Panc1 (cell line): ENCODE data around the gene ZCCHC4. TPM values are rescaled to one million over a fixed set of nuclear protein-coding genes. Genes with fewer than 3 reads are reported as not detected.

ENCODE experiments used
- ATAC-seq: fragments of 200-7000 bp; cut with Tn5 transposase; 2 replicates; pipeline ENCODE4 v1.9.1; 2020; ENCODE audit warnings: mild to moderate bottlenecking, moderate library complexity
- BruUV-seq: library from RNA; stranded (reverse); fragments of 400-500 nt; replicated peaks from 2 replicates; lab custom pipeline; 2021; lab: Mats Ljungman, UMichigan
- CTCF ChIA-PET: fragments of 300-600 bp; sonication (Branson Sonifier 250); formaldehyde crosslinking; loops from one replicate; lab custom pipeline; 2022; ENCODE audit warnings: antibody characterized with exemption; lab: Charles Lee
- POLR2A ChIA-PET: fragments of 300-600 bp; sonication (Branson Sonifier 250); formaldehyde crosslinking; loops from one replicate; lab custom pipeline; 2022; ENCODE audit warnings: antibody characterized with exemption; lab: Charles Lee
- DNase-seq: peaks from one replicate; pipeline ENCODE4 v3.0.0-alpha.2; 2010; ENCODE audit warnings: low read depth, low spot score
- H3K27ac ChIP-seq: 2 replicates; pipeline ENCODE4 v1.5.1; 2011; ENCODE audit warnings: mild to moderate bottlenecking, low read length, inconsistent platforms
- H3K27me3 ChIP-seq: fragments of 200-500 bp; sonication (Bioruptor generic); 2 replicates; pipeline ENCODE4 v1.6.0; 2014; ENCODE audit warnings: low read length, inconsistent platforms; ENCODE audit not compliant: control insufficient read depth, insufficient read depth
- H3K36me3 ChIP-seq: fragments of 200-500 bp; sonication (Bioruptor generic); 2 replicates; pipeline ENCODE4 v1.5.1; 2014; ENCODE audit warnings: inconsistent platforms, mild to moderate bottlenecking, low read length, moderate library complexity; ENCODE audit not compliant: control insufficient read depth, insufficient read depth
- H3K4me1 ChIP-seq: 2 replicates; pipeline ENCODE4 v1.5.1; 2011; ENCODE audit warnings: inconsistent platforms, mild to moderate bottlenecking, low read length, moderate library complexity; ENCODE audit not compliant: control insufficient read depth, insufficient read depth
- H3K4me3 ChIP-seq, 2 experiments: 2 replicates each; pipeline ENCODE4 v1.5.1; 2011 to 2012; ENCODE audit warnings: low read depth in 2 of 2, low read length in 2 of 2, mild to moderate bottlenecking in 2 of 2, inconsistent platforms in 1 of 2, moderate library complexity in 1 of 2
- H3K9me3 ChIP-seq: fragments of 200-500 bp; sonication (Bioruptor generic); 2 replicates; pipeline ENCODE4 v1.5.1; 2014; ENCODE audit warnings: low read depth, mild to moderate bottlenecking, inconsistent platforms, low read length, moderate library complexity; ENCODE audit not compliant: control insufficient read depth, insufficient read depth
- CTCF ChIP-seq: fragments of 450-650 bp; IDR thresholded peaks from 2 replicates; pipeline ENCODE4 v1.5.1; 2017; ENCODE audit warnings: mild to moderate bottlenecking
- POLR2AphosphoS5 ChIP-seq: IDR thresholded peaks from 2 replicates; pipeline ENCODE4 v1.6.1; 2012; ENCODE audit warnings: mild to moderate bottlenecking, low read depth, low read length, moderate library complexity
- SIN3A ChIP-seq: IDR thresholded peaks from 2 replicates; pipeline ENCODE4 v1.6.1; 2012; ENCODE audit warnings: low read depth, mild to moderate bottlenecking, low read length, moderate library complexity, borderline replicate concordance; ENCODE audit not compliant: insufficient read depth
- TCF7L2 ChIP-seq: IDR thresholded peaks from 2 replicates; pipeline ENCODE4 v1.6.1; 2011; ENCODE audit warnings: mild to moderate bottlenecking, low read depth, low read length, inconsistent platforms
- in situ Hi-C: cut with HindIII; loops from 2 replicates; pipeline ENCODE4 v1.10.0; 2016; ENCODE audit warnings: low sequenced_read_pairs, low pct_unique_long_range_greater_than_20kb
- intact Hi-C: fragments of 100-400 bp; cut with micrococcal nuclease; formaldehyde crosslinking; loops from one replicate; pipeline ENCODE4 v1.10.0; 2022; ENCODE audit not compliant: unreplicated experiment
- total RNA-seq: library from RNA; stranded (reverse); gene quantifications from one replicate; pipeline ENCODE4 v1.2.1, GENCODE V29; 2021; ENCODE audit not compliant: unreplicated experiment
- TF ChIP-seq, protein P1 (sequence below), 2 experiments: IDR thresholded peaks; 2 replicates each; pipeline ENCODE4 v1.6.1; 2011 to 2012; ENCODE audit warnings: low read depth in 2 of 2, control low read depth in 1 of 2, low read length in 1 of 2, mild to moderate bottlenecking in 1 of 2, moderate library complexity in 1 of 2; ENCODE audit not compliant: insufficient read depth in 1 of 2

ZCCHC4 gene
- total RNA-seq, 1 experiment from 2014 or later, result 6.0 TPM

GRCh38 chr4:25310066-25310802, 2.3 kb upstream of the ZCCHC4 start:
- Histone ChIP-seq H3K36me3 (peaks cover 3% of the 10 kb centered on the region; the same call in 1 of the 2 replicates), H3K9me3 (no peaks in the 10 kb centered on the region), H3K4me3 (no peak overlapping the region), H3K4me1 (peaks cover 6% of the 10 kb centered on the region; the same call in 1 of the 2 replicates), H3K27ac (no peak overlapping the region), H3K27me3 (no peaks in the 10 kb centered on the region)
- no peak for ATAC-seq
- CTCF ChIA-PET, result interaction anchor here (1.1 kb wide), 1 partner anchor 57 kb away, joined by 5 read pairs; no protein-coding TSS in a partner anchor
- in situ Hi-C loops (no loop called here), intact Hi-C loops (no loop called here)
- POLR2A ChIA-PET, result no interaction called here
- no peak for TF ChIP-seq CTCF
- TF ChIP-seq, protein P1, sequence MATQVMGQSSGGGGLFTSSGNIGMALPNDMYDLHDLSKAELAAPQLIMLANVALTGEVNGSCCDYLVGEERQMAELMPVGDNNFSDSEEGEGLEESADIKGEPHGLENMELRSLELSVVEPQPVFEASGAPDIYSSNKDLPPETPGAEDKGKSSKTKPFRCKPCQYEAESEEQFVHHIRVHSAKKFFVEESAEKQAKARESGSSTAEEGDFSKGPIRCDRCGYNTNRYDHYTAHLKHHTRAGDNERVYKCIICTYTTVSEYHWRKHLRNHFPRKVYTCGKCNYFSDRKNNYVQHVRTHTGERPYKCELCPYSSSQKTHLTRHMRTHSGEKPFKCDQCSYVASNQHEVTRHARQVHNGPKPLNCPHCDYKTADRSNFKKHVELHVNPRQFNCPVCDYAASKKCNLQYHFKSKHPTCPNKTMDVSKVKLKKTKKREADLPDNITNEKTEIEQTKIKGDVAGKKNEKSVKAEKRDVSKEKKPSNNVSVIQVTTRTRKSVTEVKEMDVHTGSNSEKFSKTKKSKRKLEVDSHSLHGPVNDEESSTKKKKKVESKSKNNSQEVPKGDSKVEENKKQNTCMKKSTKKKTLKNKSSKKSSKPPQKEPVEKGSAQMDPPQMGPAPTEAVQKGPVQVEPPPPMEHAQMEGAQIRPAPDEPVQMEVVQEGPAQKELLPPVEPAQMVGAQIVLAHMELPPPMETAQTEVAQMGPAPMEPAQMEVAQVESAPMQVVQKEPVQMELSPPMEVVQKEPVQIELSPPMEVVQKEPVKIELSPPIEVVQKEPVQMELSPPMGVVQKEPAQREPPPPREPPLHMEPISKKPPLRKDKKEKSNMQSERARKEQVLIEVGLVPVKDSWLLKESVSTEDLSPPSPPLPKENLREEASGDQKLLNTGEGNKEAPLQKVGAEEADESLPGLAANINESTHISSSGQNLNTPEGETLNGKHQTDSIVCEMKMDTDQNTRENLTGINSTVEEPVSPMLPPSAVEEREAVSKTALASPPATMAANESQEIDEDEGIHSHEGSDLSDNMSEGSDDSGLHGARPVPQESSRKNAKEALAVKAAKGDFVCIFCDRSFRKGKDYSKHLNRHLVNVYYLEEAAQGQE (IDR thresholded peaks at IDR 0.05; ENCODE audit: insufficient read depth in 1 of 2, low read depth in 2 of 2, low read length in 1 of 2), result no peak
- TF ChIP-seq SIN3A, result no peak
- TF ChIP-seq TCF7L2, result no peak
- no peak for TF ChIP-seq POLR2AphosphoS5
- BruUV-seq, result no TSS peak
- DNase-seq, result no peak

GRCh38 chr4:25310803-25311166, 1.8 kb upstream of the ZCCHC4 start:
- Histone ChIP-seq H3K4me3 (no peak overlapping the region), H3K36me3 (peaks cover 3% of the 10 kb centered on the region; the same call in 1 of the 2 replicates), H3K27me3 (no peaks in the 10 kb centered on the region), H3K9me3 (no peaks in the 10 kb centered on the region), H3K4me1 (peaks cover 6% of the 10 kb centered on the region; the same call in 1 of the 2 replicates), H3K27ac (no peak overlapping the region)
- in situ Hi-C loops, result no loop called here
- TF ChIP-seq POLR2AphosphoS5 (no peak), CTCF (no peak), SIN3A (no peak), TCF7L2 (no peak)
- TF ChIP-seq, protein P1 (IDR thresholded peaks at IDR 0.05; ENCODE audit: insufficient read depth in 1 of 2, low read depth in 2 of 2, low read length in 1 of 2), result no peak
- DNase-seq (no peak), ATAC-seq (no peak)
- POLR2A ChIA-PET, result no interaction called here
- intact Hi-C loops, result no loop called here
- CTCF ChIA-PET, result interaction anchor here (1.1 kb wide), 1 partner anchor 56 kb away, joined by 5 read pairs; no protein-coding TSS in a partner anchor
- BruUV-seq, result no TSS peak
